ENCODE results near the gene CLASP2. TPM values are rescaled to one million over a fixed set of nuclear protein-coding genes. Genes with fewer than 3 reads are reported as not detected.
"Not testable (repeated sequence)": the region's sequence is repeated elsewhere in the genome, so short reads cannot be mapped to it uniquely, and the experiment has no call there.

The CLASP2 gene
- total RNA-seq, 1 donor from 2014 or later: 81.6 TPM

GRCh38 chr3:33453331-33453761 lies 264.7 kb downstream of the CLASP2 start:
- no peak for DNase-seq (ENCODE audit: low read depth)

- DNase-seq (ENCODE audit: low read depth): not testable (repeated sequence)
These were observed 266.1 kb downstream of the CLASP2 start for GRCh38 chr3:33451994-33452393.

- no peak for DNase-seq (ENCODE audit: low read depth)
These were observed 270.1 kb downstream of the CLASP2 start for GRCh38 chr3:33447958-33448357.

- not testable (repeated sequence) for DNase-seq (ENCODE audit: low read depth)
These were observed 270.8 kb downstream of the CLASP2 start for GRCh38 chr3:33447256-33447625.

Other genes with a start within 250 kb of the CLASP2 start
- 259 and 370 TPM in 2 replicates for gene PDCD6IP, start 80.4 kb upstream of the CLASP2 start, total RNA-seq

All from renal cortical epithelial cell (primary cell).